ENCODE data around the gene PSME3. TPM values are rescaled to one million over a fixed set of nuclear protein-coding genes. Genes with fewer than 3 reads are reported as not detected.
A peak's percentile ranks its signal among the peaks of the same experiment; 100 is the strongest.

Gene PSME3
- total RNA-seq, 1 donor from 2014 or later, result 164 TPM

GRCh38 chr17:42797067-42798007 is 35.9 kb upstream of the PSME3 start:
- peak overlapping the region; percentile 87 for H3K4me3 ChIP-seq (ENCODE audit: low read depth, low read length)
- peak; percentile 49 for DNase-seq (ENCODE audit: low read depth)
- no peak for TF ChIP-seq CTCF (IDR thresholded peaks at IDR 0.05; ENCODE audit: insufficient read depth, low read length, poor library complexity, severe bottlenecking)
- no peaks in the 10 kb centered on the region for H3K27me3 ChIP-seq (ENCODE audit: control insufficient read depth, insufficient read depth, low read length)
- peaks cover 1% of the 10 kb centered on the region for H3K36me3 ChIP-seq (ENCODE audit: control insufficient read depth, insufficient read depth, low read length)

- Histone ChIP-seq H3K27me3 (ENCODE audit: control insufficient read depth, insufficient read depth, low read length) (no peaks in the 10 kb centered on the region), H3K36me3 (ENCODE audit: control insufficient read depth, insufficient read depth, low read length) (peaks cover 1% of the 10 kb centered on the region), H3K4me3 (ENCODE audit: low read depth, low read length) (peak overlapping the region; percentile 87)
- no peak for DNase-seq (ENCODE audit: low read depth)
- TF ChIP-seq CTCF (IDR thresholded peaks at IDR 0.05; ENCODE audit: insufficient read depth, low read length, poor library complexity, severe bottlenecking), result no peak
These were observed 35.2 kb upstream of the PSME3 start for GRCh38 chr17:42798011-42798382.

GRCh38 chr17:42798383-42799380 is 34.5 kb upstream of the PSME3 start, which contains the start of the genes CNTD1 and COA3:
TSS of gene CNTD1 (plus strand) at chr17:42798861. CDS start at chr17:42799068, 207 bp downstream.
TSS of gene COA3 (minus strand) at chr17:42798704. CDS start at chr17:42798681, 23 bp downstream.
- DNase-seq (ENCODE audit: low read depth), result no peak
- Histone ChIP-seq H3K4me3 (ENCODE audit: low read depth, low read length) (peak within 1 kb of the TSS; percentile 87), H3K27me3 (ENCODE audit: control insufficient read depth, insufficient read depth, low read length) (no peaks in the 10 kb centered on the region), H3K36me3 (ENCODE audit: control insufficient read depth, insufficient read depth, low read length) (peaks cover 1% of the 10 kb centered on the region)
- TF ChIP-seq CTCF (IDR thresholded peaks at IDR 0.05; ENCODE audit: insufficient read depth, low read length, poor library complexity, severe bottlenecking), result no peak

GRCh38 chr17:42803074-42803883 is 29.9 kb upstream of the PSME3 start:
- Histone ChIP-seq H3K27me3 (ENCODE audit: control insufficient read depth, insufficient read depth, low read length) (no peaks in the 10 kb centered on the region), H3K4me3 (ENCODE audit: low read depth, low read length) (no peak overlapping the region), H3K36me3 (ENCODE audit: control insufficient read depth, insufficient read depth, low read length) (no peaks in the 10 kb centered on the region)
- no peak for DNase-seq (ENCODE audit: low read depth)
- no peak for TF ChIP-seq CTCF (IDR thresholded peaks at IDR 0.05; ENCODE audit: insufficient read depth, low read length, poor library complexity, severe bottlenecking)

GRCh38 chr17:42804918-42805367 is 28.3 kb upstream of the PSME3 start:
- Histone ChIP-seq H3K27me3 (ENCODE audit: control insufficient read depth, insufficient read depth, low read length) (no peaks in the 10 kb centered on the region), H3K36me3 (ENCODE audit: control insufficient read depth, insufficient read depth, low read length) (no peaks in the 10 kb centered on the region), H3K4me3 (ENCODE audit: low read depth, low read length) (no peak overlapping the region)
- no peak for TF ChIP-seq CTCF (IDR thresholded peaks at IDR 0.05; ENCODE audit: insufficient read depth, low read length, poor library complexity, severe bottlenecking)
- DNase-seq (ENCODE audit: low read depth), result no peak
